CD4-positive, alpha-beta T cell (primary cell): Measurements from ENCODE around the gene HIC1. TPM values are rescaled to one million over a fixed set of nuclear protein-coding genes. Genes with fewer than 3 reads are reported as not detected.

Source experiments
- ATAC-seq: fragments of 200-7000 bp; cut with Tn5 transposase; one replicate; pipeline ENCODE4 v1.10.0; 2022; ENCODE audit warnings: mild to moderate bottlenecking; ENCODE audit not compliant: poor library complexity
- CTCF ChIA-PET: fragments of 350-600 bp; sonication (Branson Sonifier 250); formaldehyde crosslinking; loops from one replicate; lab custom pipeline; 2021; ENCODE audit warnings: antibody characterized with exemption, inconsistent platforms; lab: Charles Lee
- POLR2A ChIA-PET: fragments of 350-600 bp; sonication (Branson Sonifier 250); formaldehyde crosslinking; loops from one replicate; lab custom pipeline; 2021; ENCODE audit warnings: antibody characterized with exemption, inconsistent platforms; lab: Charles Lee
- DNase-seq, 14 experiments: peaks; one replicate each; pipeline ENCODE4 v3.0.0-alpha.2; 2013 to 2020; ENCODE audit warnings: mixed read lengths in 2 of 14
- H3K27ac ChIP-seq, 2 donors: one replicate each; pipeline versions ENCODE4 v1.5.1 to v1.7.0; 2013; ENCODE audit warnings: low read length in 2 of 2, low read depth in 1 of 2, mild to moderate bottlenecking in 1 of 2
- H3K27me3 ChIP-seq, 2 experiments: 1 replicate in 1 of 2; 2 replicates in 1 of 2; pipeline versions ENCODE4 v1.6.1 to v1.7.0; 2013; ENCODE audit warnings: low read length in 2 of 2, control low read depth in 1 of 2, mild to moderate bottlenecking in 1 of 2, moderate library complexity in 1 of 2; ENCODE audit not compliant: insufficient read depth in 2 of 2, control insufficient read depth in 1 of 2
- H3K36me3 ChIP-seq: one replicate; pipeline ENCODE4 v1.6.1; 2013; ENCODE audit warnings: low read length, control low read depth; ENCODE audit not compliant: insufficient read depth
- H3K4me1 ChIP-seq: one replicate; pipeline ENCODE4 v1.6.1; 2013; ENCODE audit warnings: low read length, control low read depth; ENCODE audit not compliant: insufficient read depth
- H3K4me3 ChIP-seq: one replicate; pipeline ENCODE4 v1.5.1; 2013; ENCODE audit warnings: mild to moderate bottlenecking, low read length, moderate library complexity
- H3K9me3 ChIP-seq, 2 experiments: 1 replicate in 1 of 2; 2 replicates in 1 of 2; pipeline versions ENCODE4 v1.6.1 to v1.7.0; 2013; ENCODE audit warnings: low read length in 2 of 2, mild to moderate bottlenecking in 2 of 2, control low read depth in 1 of 2, moderate library complexity in 1 of 2; ENCODE audit not compliant: control insufficient read depth in 1 of 2, insufficient read depth in 1 of 2
- H3K27ac Mint-ChIP-seq: one replicate; pipeline ENCODE4 v1.8.0; 2020; ENCODE audit warnings: mixed read lengths
- H3K27me3 Mint-ChIP-seq: one replicate; pipeline ENCODE4 v1.8.0; 2021; ENCODE audit warnings: mixed read lengths
- H3K36me3 Mint-ChIP-seq: one replicate; pipeline ENCODE4 v1.8.0; 2021; ENCODE audit warnings: low read depth, mixed read lengths
- H3K4me1 Mint-ChIP-seq: one replicate; pipeline ENCODE4 v1.8.0; 2021; ENCODE audit warnings: low read depth, mixed read lengths
- H3K4me3 Mint-ChIP-seq: one replicate; pipeline ENCODE4 v1.8.0; 2020; ENCODE audit warnings: mild to moderate bottlenecking, mixed read lengths
- H3K9me3 Mint-ChIP-seq: one replicate; pipeline ENCODE4 v1.8.0; 2020; ENCODE audit warnings: mixed read lengths
- intact Hi-C, 2 experiments: fragments of 100-400 bp; cut with DNase I in 1 of 2; cut with micrococcal nuclease in 1 of 2; formaldehyde crosslinking; loops; one replicate each; pipeline versions ENCODE4 v1.15.1 to v1.9.0; 2023 to 2025; cut with DNase I, micrococcal nuclease
- microRNA-seq: library from miRNA; unstranded; fragments of <30 nt; microRNA quantifications from one replicate; pipeline ENCODE4 v1.2.0, GENCODE V29; 2021; ENCODE audit warnings: borderline microRNAs expressed, borderline replicate concordance
- total RNA-seq, 174 experiments: library from RNA in 2 of 174; stranded (reverse) in 2 of 174; gene quantifications; one replicate each; pipeline ENCODE4 v1.2.3 and lab custom pipeline; 2021 to 2026
- TF ChIP-seq, protein P1 (sequence below): fragments of 200-600 bp; IDR thresholded peaks from one replicate; pipeline ENCODE4 v1.8.0; 2022; ENCODE audit warnings: antibody characterized with exemption, mild to moderate bottlenecking

HIC1 gene
- total RNA-seq, 2 experiments from 2014 or later = 2.4 to 3.0 TPM

DNA sequence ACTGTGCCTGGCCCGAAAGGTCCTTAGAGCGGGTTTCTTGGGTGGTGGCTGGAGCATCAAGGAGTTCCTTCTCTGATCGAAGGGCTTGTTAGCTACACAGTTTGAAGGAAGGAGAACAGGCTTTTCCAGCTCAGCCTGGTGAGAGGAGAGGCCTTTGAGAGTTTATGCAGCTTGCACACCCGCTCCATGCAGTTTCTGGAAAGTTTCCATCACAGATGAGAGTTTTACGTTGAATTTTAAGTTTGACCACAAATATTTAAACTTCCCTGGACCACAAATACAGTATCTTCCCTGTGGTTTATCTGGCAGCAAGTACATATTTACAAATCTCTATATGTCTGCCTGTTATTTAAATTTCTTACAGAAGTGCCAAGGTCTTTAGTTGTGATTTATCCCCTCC, 56.8 kb downstream of the HIC1 start:
- POLR2A ChIA-PET = interaction anchor here (1.2 kb wide), 1 partner anchor 9 kb away, joined by 4 read pairs; no protein-coding TSS in a partner anchor
- ATAC-seq (no peak), DNase-seq (no peak)
- H3K4me1 ChIP-seq = no peaks in the 10 kb centered on the region
- H3K27me3 Mint-ChIP-seq = no peaks in the 10 kb centered on the region
- H3K27me3 ChIP-seq = no peaks in the 10 kb centered on the region
- H3K36me3 ChIP-seq = peaks cover 7% of the 10 kb centered on the region
- H3K27ac ChIP-seq = no peak overlapping the region
- no peak overlapping the region for H3K27ac Mint-ChIP-seq
- H3K4me3 Mint-ChIP-seq = no peak overlapping the region
- intact Hi-C loops = no loop called here
- H3K9me3 Mint-ChIP-seq = no peaks in the 10 kb centered on the region
- no peak overlapping the region for H3K4me3 ChIP-seq
- CTCF ChIA-PET = no interaction called here
- TF ChIP-seq, protein P1, sequence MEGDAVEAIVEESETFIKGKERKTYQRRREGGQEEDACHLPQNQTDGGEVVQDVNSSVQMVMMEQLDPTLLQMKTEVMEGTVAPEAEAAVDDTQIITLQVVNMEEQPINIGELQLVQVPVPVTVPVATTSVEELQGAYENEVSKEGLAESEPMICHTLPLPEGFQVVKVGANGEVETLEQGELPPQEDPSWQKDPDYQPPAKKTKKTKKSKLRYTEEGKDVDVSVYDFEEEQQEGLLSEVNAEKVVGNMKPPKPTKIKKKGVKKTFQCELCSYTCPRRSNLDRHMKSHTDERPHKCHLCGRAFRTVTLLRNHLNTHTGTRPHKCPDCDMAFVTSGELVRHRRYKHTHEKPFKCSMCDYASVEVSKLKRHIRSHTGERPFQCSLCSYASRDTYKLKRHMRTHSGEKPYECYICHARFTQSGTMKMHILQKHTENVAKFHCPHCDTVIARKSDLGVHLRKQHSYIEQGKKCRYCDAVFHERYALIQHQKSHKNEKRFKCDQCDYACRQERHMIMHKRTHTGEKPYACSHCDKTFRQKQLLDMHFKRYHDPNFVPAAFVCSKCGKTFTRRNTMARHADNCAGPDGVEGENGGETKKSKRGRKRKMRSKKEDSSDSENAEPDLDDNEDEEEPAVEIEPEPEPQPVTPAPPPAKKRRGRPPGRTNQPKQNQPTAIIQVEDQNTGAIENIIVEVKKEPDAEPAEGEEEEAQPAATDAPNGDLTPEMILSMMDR = no peak
- H3K9me3 ChIP-seq = no peaks in the 10 kb centered on the region
- no peaks in the 10 kb centered on the region for H3K4me1 Mint-ChIP-seq
- H3K36me3 Mint-ChIP-seq = peaks cover 12% of the 10 kb centered on the region

Small RNA genes within 50 kb of the gene (microRNA-seq; reads per million reads assigned to microRNA genes)
- gene MIR132 (212 reads per million, percentile 73 among the genes with 10 or more reads in this experiment), gene MIR212 (2.2 reads per million, percentile 9 among the genes with 10 or more reads in this experiment)

Other genes with a start within 250 kb of the HIC1 start
- 10 to 100 TPM in 1 of 2 experiments, 1 to 10 TPM in 1; 9.3 to 10.6 TPM for gene SMYD4, start 225.2 kb upstream of the HIC1 start, total RNA-seq
- gene RPA1, start 225.1 kb upstream of the HIC1 start, total RNA-seq = 10 to 100 TPM; 38.6 to 38.7 TPM
- gene RTN4RL1, start 29.8 kb upstream of the HIC1 start, total RNA-seq = under 1 TPM; 0.06 to 0.11 TPM
- 100 to 1,000 TPM in 1 of 2 experiments, 10 to 100 TPM in 1; 96.4 to 101 TPM for gene DPH1, start 24.9 kb upstream of the HIC1 start, total RNA-seq
- 10 to 100 TPM; 34.4 to 35.1 TPM for gene OVCA2, start 13.1 kb upstream of the HIC1 start, total RNA-seq
- 10 to 100 TPM; 39.3 to 39.7 TPM for gene SMG6, start 248.7 kb downstream of the HIC1 start, total RNA-seq
- gene SRR, start 248.8 kb downstream of the HIC1 start, total RNA-seq = 1 to 10 TPM; 2.5 to 2.8 TPM